ENCODE measurements around the gene CDYL.

CDYL gene

GRCh38 chr6:4956625-4957024 is 180.4 kb downstream of the CDYL start:
- no peak overlapping the region for H3K9ac ChIP-seq (ENCODE audit: low read length)
- H3K9me3 ChIP-seq (ENCODE audit: low read length), result no peaks in the 10 kb centered on the region
- no peaks in the 10 kb centered on the region for H3K9me2 ChIP-seq (ENCODE audit: low read depth, low read length)
- H3K27ac ChIP-seq (ENCODE audit: low read depth, low read length, poor library complexity, severe bottlenecking), result no peak overlapping the region
- no peaks in the 10 kb centered on the region for H3K27me3 ChIP-seq (ENCODE audit: insufficient read depth, low read length)
- H3K79me2 ChIP-seq (ENCODE audit: insufficient read depth, low read length), result no peaks in the 10 kb centered on the region
- no peaks in the 10 kb centered on the region for H3K4me1 ChIP-seq (ENCODE audit: insufficient read depth, low read length, severe bottlenecking)
- no peak overlapping the region for H3K4me3 ChIP-seq (ENCODE audit: low read depth, low read length, poor library complexity, severe bottlenecking)
- no peaks in the 10 kb centered on the region; the same call in 1 of the 2 replicates for H3K36me3 ChIP-seq (ENCODE audit: insufficient read depth, low read length)
- H3K4me2 ChIP-seq (ENCODE audit: low read length), result no peak overlapping the region
- H3F3A ChIP-seq (ENCODE audit: insufficient read depth, low read length), result no peaks in the 10 kb centered on the region
- H2AFZ ChIP-seq (ENCODE audit: low read length), result no peak overlapping the region
- H4K20me1 ChIP-seq (ENCODE audit: insufficient read depth, low read length), result no peaks in the 10 kb centered on the region
- no peak for TF ChIP-seq CTCF (IDR thresholded peaks at IDR 0.05; ENCODE audit: low read length)
- no peak for TF ChIP-seq EZH2 (IDR thresholded peaks at IDR 0.05; ENCODE audit: borderline replicate concordance, low read length)

GRCh38 chr6:4957521-4958231 is 181.5 kb downstream of the CDYL start:
- no peak overlapping the region for H2AFZ ChIP-seq (ENCODE audit: low read length)
- no peak for TF ChIP-seq EZH2 (IDR thresholded peaks at IDR 0.05; ENCODE audit: borderline replicate concordance, low read length)
- TF ChIP-seq CTCF (IDR thresholded peaks at IDR 0.05; ENCODE audit: low read length), result no peak
- H3K4me3 ChIP-seq (ENCODE audit: low read depth, low read length, poor library complexity, severe bottlenecking), result no peak overlapping the region
- H3K4me1 ChIP-seq (ENCODE audit: insufficient read depth, low read length, severe bottlenecking), result no peaks in the 10 kb centered on the region
- H3K4me2 ChIP-seq (ENCODE audit: low read length), result no peak overlapping the region
- H3K79me2 ChIP-seq (ENCODE audit: insufficient read depth, low read length), result no peaks in the 10 kb centered on the region
- no peaks in the 10 kb centered on the region for H3K9me3 ChIP-seq (ENCODE audit: low read length)
- no peaks in the 10 kb centered on the region for H4K20me1 ChIP-seq (ENCODE audit: insufficient read depth, low read length)
- no peaks in the 10 kb centered on the region for H3F3A ChIP-seq (ENCODE audit: insufficient read depth, low read length)
- H3K27ac ChIP-seq (ENCODE audit: low read depth, low read length, poor library complexity, severe bottlenecking), result no peak overlapping the region
- no peaks in the 10 kb centered on the region for H3K27me3 ChIP-seq (ENCODE audit: insufficient read depth, low read length)
- H3K9me2 ChIP-seq (ENCODE audit: low read depth, low read length), result no peaks in the 10 kb centered on the region
- H3K9ac ChIP-seq (ENCODE audit: low read length), result no peak overlapping the region
- no peaks in the 10 kb centered on the region; the same call in 1 of the 2 replicates for H3K36me3 ChIP-seq (ENCODE audit: insufficient read depth, low read length)

GRCh38 chr6:4958624-4959023 is 182.4 kb downstream of the CDYL start:
- Histone ChIP-seq H3K79me2 (ENCODE audit: insufficient read depth, low read length) (no peaks in the 10 kb centered on the region), H2AFZ (ENCODE audit: low read length) (no peak overlapping the region), H3F3A (ENCODE audit: insufficient read depth, low read length) (no peaks in the 10 kb centered on the region), H3K4me3 (ENCODE audit: low read depth, low read length, poor library complexity, severe bottlenecking) (no peak overlapping the region), H3K9me2 (ENCODE audit: low read depth, low read length) (no peaks in the 10 kb centered on the region), H3K4me1 (ENCODE audit: insufficient read depth, low read length, severe bottlenecking) (no peaks in the 10 kb centered on the region), H3K4me2 (ENCODE audit: low read length) (no peak overlapping the region), H3K9me3 (ENCODE audit: low read length) (no peaks in the 10 kb centered on the region), H3K27me3 (ENCODE audit: insufficient read depth, low read length) (no peaks in the 10 kb centered on the region), H3K9ac (ENCODE audit: low read length) (no peak overlapping the region), H3K36me3 (ENCODE audit: insufficient read depth, low read length) (no peaks in the 10 kb centered on the region; the same call in 1 of the 2 replicates), H4K20me1 (ENCODE audit: insufficient read depth, low read length) (no peaks in the 10 kb centered on the region), H3K27ac (ENCODE audit: low read depth, low read length, poor library complexity, severe bottlenecking) (no peak overlapping the region)
- TF ChIP-seq CTCF (IDR thresholded peaks at IDR 0.05; ENCODE audit: low read length) (no peak), EZH2 (IDR thresholded peaks at IDR 0.05; ENCODE audit: borderline replicate concordance, low read length) (no peak)
